ENCODE measurements around the gene NRN1.

NRN1 gene

DNA sequence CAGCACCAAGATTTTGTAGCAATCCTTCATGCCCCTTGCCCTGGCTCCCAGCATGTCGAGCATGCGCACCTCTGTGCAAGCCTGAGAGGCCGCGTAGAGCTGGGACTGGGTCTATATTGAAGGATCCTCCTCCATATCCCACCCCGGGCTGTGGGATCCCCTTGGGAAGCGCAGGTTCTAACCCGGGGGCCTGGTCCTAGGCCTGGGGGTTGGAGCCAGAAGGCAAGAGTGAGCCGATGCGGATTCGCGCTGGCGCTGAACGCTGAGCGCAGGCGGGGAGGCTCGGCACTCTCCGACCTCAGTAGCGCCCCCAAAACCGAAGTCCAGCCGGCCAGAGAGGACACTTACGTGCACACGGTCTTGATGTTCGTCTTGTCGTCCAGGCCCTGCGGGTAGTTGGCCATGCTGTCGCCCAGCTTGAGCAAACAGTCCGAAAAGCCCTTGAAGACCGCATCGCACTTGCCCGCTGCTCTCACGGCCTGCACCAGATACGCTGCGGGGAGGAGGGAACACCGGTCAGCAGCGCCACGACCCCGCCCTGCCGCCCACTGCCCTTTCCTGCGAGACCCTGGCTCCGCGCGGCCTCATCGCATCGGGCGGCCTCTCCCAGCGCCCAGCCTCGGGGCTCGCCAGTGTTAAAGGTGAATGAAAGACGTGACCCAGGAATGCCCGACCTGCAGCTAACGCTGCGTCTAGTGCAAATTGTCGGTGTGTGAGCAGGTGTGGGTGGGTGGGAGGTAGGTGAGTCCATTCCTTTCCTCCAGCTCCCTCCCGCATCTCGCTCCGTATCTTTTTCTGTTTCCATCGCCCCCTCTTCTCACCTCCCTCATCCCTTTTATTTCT, 4.5 kb downstream of the NRN1 start:
- DNase-seq = no peak

DNA sequence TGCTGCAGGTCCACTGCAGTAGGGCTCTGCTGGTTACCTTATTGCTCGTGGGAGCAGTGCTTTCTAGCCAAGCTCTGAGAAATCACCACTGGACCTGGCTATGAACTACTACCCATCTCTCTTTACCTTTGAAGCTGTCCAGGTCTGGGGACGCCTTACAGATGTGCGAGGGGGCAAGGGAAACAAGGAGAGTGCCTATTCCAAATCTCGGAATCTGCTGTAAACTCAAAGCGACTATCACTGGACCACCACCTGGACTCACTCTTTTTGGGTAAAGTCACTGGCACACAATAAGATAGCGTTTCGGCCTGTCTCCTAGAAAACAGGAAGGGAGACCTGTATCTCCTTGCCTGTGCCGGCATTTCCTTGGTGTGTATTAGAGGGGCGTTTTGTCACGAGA, 5.3 kb downstream of the NRN1 start:
- DNase-seq = no peak

DNA sequence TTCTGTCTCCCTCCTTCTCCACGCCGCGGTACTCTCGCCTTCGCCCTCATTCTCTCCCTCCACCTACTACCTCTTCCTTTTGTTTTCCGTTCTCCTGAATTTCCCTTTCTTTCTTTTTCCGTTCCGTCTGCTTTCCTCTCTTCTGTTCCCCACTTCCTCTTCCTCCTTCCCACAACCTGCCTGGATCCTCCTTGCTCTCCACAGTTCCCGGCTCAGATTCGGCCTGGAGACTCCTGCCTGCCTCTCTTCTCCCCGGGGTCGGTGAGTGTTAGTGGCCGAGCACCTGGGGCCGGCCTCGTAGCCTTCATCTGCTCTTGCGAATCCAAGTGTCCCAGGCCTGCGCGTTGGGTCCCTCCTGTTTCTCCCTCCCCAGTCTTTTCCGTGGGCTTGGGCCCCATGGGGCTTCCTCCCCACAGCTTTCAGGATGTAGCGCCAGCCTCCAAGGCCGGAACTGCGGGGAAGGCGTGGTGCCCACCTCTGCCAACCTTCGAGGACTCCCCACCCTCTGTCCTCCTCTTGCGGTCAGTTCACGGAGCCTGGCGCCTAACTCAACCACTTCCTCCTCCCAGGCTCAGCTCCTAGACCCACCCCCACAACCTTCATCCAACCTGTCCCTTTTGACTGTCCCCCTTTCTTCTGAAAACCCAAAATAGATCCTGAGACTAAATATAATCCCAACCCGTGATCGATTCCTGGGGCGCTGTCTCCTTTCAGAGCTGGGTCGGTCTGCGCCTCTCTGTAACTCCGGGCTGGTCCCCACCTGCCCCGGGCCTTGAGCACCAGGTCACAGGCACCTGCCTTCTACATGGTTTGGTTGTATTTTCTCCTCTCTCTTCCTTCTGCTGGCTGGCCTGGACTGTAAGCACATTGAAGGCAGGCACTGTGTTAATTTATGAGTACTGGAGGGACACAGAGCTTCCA, 6.8 kb downstream of the NRN1 start:
- DNase-seq = no peak

DNA sequence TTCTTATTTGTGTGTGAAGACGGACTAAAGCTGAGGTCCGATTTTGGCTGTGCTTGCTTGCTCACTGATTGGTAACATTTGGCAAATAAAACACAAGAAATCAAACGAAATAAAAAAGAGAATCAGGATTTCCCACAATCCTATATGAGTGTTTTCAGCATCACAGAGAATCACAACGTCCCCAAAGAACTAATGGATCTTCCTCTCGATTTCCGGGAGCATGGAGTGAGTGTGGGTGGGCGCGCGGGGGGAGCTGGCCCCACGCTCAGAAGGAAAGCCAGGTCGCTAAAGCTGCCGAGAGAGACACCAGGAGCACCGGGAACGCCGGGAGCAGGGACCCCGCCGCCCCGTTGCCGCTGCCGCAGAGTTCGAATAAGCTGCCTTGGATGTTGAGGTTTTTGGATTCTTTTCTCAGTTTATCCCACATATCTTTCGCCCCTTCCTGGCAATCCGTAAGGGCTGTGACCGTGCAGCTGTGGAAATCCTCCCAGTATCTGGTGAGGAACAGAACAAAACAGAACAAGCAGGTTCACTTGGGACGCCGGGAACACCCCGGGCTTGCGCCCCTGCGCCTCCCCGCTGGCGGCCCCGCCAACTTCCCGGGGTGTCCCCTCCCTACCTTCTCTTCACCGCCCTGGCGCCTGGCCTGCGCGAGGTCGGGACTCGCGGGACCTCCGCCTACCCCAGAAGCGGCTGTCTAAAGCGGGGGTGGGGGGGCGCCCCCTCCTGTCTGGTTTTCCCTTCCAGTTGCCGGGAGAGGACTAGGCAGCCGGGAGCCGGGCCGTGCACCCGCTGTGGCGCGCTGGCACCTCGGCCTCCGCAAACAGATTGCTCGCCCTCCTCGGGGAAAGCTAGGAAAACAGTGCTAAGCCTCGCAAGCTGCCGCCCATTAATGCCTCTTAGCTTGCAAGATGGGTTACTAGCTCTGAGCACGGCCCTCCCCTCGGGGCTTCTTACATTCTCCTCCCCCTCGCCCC, 7.7 kb downstream of the NRN1 start:
- no peak for DNase-seq

DNA sequence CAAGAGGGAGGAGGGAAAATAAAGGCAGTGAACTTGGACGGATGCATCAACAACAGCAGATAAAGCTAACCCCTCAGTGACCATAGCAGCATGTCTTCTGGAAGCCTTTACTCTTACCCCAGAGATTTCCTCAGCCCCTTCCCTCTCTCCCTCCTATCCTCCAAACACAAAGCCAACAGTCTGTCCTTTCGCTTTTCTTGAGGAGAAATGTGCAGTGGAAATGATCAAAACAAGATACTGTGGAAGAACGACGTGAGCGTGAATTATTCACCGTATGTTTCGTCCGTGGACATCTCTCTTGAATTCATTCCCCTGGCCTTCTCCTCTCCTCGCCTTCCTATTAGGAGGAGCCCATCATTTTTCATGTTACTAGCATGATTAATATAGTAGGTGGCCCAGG, 8.5 kb downstream of the NRN1 start:
- no peak for DNase-seq

GRCh38 chr6:5997420-5997987, 9.2 kb downstream of the NRN1 start:
- DNase-seq = peak; percentile 65 to 69

GRCh38 chr6:5996714-5997419, 9.9 kb downstream of the NRN1 start:
- DNase-seq = no peak

GRCh38 chr6:5995949-5996713, 10.6 kb downstream of the NRN1 start:
- peak in 1 of 2 donors; percentile 37 for DNase-seq

- no peak for DNase-seq
These were observed 11.1 kb downstream of the NRN1 start for GRCh38 chr6:5995658-5995948.

DNA sequence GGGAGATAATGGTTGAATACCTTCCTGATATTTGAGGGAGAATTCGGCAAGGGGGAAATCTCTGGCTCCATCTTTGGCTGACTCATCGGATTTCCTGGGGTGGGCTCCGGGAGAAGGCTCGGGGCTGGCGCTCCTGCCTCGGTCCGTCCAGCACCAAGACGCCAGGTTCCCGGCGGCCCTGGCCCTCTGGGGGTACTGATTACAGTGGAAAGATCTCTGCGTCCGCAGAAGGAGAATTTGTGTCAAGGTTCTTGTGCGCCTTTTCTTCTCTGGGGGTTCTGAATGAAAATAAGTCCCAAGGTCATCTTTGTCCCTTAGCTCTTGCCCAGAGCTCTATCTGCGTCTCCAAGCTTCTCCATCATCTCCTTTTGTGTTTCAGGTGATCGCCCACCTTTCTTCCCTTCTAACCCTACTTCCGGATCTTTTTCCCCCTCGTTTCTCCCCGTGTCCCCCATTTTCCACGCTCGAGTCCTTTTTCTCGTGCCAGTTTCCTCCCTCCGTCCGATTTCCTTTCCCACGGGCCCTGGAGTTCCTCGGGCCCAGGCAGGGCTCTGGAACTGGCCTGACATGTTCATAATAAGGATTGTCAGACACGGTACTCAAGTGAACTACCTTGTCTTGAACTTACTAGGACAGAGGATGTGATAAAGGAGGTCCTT, 11.6 kb downstream of the NRN1 start:
- no peak for DNase-seq

DNA sequence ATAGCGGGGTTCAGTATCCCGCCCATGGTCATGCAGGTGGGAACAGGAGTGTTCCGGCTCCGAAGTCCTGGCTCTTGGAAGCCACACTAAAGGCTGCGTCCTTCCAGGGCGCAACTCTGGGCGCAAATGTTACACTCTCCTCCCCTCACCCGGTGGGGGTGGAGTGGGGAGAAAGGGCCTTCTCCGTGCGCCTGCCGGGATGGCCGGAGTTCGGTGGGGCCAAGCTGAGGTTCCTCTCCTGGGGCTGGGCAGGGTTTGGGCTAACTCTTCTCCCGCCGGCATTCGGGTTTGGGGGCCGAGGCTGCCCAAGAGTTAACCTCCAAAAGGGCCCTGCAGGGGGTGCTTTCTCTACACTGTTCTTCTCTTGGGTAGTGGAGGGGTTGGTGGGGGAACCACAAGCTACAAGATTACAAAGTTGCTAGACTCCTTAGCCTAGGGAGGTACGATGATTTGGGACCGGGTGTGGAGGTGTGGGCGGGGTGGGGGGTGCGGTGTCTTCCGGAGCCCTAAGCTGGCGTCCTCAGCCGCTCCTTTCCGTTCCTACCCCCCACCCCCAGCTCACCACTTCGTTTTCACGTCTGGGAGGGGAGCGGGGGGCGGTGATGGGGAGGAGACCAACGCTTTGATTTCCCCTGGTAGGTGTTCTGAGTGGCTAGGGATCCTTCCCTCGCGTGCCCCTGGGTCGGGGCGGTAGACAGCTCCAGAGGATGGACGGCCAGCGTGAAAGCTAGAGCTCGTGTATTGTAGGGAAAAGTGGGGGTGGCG, 12.3 kb downstream of the NRN1 start:
- no peak for DNase-seq

GRCh38 chr6:5992551-5993225, 14.0 kb downstream of the NRN1 start:
- no peak for DNase-seq

DNA sequence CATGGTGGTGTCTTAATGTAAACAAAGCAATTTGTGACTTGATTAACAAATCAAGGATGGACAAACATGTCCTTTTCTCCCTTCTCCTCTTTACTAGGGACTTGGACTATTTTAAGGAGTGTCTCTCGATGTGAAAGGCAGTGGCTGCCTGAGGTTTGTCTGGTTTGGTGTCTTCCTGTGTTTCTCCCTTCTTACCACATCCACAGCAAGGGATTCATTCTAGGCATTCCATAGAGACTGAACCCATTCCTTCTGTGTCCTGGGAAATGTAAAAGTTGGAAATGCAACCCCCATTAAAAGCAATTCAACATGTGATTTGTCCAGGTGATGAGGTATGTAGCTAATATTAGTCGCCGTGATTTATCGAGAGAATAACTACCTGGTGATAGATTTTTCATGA, 15.9 kb downstream of the NRN1 start:
- no peak for DNase-seq

DNA sequence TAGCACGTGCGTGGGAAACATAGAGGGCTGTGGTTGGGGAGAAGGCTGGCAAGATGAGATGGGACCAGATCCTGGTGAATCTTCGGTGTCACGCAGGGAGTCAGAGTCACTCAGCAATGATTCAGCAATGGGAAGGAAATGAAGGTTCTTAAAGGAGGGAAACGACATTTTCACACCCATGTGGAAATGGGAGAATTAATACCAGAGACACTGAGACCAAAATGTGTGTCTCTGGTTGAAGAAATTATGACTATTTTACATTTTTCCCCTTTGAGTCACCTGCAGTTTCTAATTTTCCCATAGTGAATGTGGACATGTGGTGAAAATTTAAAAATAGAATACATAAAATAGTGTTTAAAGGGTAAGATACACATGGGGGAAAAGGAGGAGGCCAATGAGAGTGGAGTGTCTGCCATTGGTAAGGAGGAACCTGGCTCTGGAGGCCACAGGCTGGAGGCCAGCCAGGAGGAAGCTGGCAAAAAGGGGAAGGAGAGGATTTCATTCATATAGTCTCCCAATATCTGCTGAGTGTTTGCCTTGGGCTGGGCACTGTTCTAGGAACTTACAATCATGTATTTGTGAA, 17.5 kb downstream of the NRN1 start:
- DNase-seq = peak; percentile 87 to 91

- DNase-seq = peak in 1 of 2 donors; percentile 33
These were observed 19.9 kb downstream of the NRN1 start for GRCh38 chr6:5986861-5987260.

DNA sequence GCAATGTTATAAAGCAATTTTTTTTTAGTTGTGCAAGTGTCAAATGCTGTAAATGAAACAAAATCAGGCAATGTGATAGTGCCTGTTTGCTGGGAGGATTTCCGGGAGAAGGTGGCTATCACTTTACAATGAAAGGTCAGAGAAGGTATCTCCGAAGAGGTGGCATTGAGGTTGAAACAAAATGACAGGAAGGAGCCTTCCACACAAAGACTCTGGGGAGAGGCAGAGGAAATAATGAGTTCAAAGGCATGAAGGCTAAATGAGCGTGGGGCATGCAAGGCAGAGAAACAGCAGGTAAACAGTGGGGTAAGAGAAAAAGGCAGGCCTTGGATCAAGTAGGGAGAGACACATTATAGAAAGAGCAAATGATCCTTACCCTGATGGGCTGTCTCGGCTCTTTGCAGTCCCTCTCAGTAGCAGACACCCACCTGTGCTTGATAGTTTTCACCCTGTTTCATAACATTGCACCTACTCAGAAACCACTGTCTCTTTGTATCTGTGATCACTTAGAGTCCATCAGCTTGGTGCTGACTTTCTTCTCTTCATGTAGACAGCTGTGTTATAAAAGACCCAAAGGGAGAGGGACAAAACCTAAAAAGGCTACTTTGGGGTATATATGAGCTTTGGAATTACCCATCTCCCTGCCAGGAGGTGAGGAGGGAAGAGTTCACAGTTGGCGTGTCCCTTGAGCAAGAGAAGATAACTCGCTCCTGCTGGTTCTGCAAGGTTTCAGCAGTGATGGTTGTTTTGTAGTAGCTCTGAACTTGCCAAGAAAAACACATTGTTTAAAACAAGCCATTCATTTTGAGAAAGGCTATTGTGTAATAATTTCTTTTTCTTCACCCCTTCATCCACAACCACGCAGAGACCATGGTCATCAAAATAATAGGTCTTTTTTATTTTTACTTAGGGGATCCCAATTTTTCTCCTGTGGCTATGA, 22.3 kb downstream of the NRN1 start:
- DNase-seq = no peak

All from inflammatory macrophage treated with lipopolysaccharide for 1 hour (primary cell).